Liver (tissue), 9 donors: ENCODE results near the gene ARID4B. TPM values are rescaled to one million over a fixed set of nuclear protein-coding genes. Genes with fewer than 3 reads are reported as not detected.

ENCODE experiments used
- DNase-seq: peaks from one replicate; pipeline ENCODE4 v3.0.0-alpha.2; 2017; ENCODE audit warnings: low spot score
- H3K27ac ChIP-seq, 2 donors: one replicate each; pipeline ENCODE4 v1.7.0; 2013; ENCODE audit warnings: inconsistent platforms in 2 of 2, low read length in 2 of 2, control low read depth in 1 of 2, low read depth in 1 of 2, mild to moderate bottlenecking in 1 of 2
- H3K27me3 ChIP-seq, 4 donors: one replicate each; pipeline versions ENCODE4 v1.6.1 to v1.7.0; 2013; ENCODE audit warnings: low read length in 3 of 4, inconsistent platforms in 1 of 4, mild to moderate bottlenecking in 1 of 4, moderate library complexity in 1 of 4; ENCODE audit not compliant: control insufficient read depth in 4 of 4, insufficient read depth in 4 of 4
- H3K36me3 ChIP-seq, 4 donors: one replicate each; pipeline versions ENCODE4 v1.6.1 to v1.7.0; 2013; ENCODE audit warnings: low read length in 3 of 4, mild to moderate bottlenecking in 3 of 4, low read depth in 1 of 4, moderate library complexity in 1 of 4; ENCODE audit not compliant: control insufficient read depth in 4 of 4, insufficient read depth in 3 of 4
- H3K4me1 ChIP-seq, 4 donors: one replicate each; pipeline versions ENCODE4 v1.6.1 to v1.7.0; 2013; ENCODE audit warnings: low read length in 3 of 4, mild to moderate bottlenecking in 3 of 4, moderate library complexity in 1 of 4; ENCODE audit not compliant: control insufficient read depth in 4 of 4, insufficient read depth in 4 of 4
- H3K4me3 ChIP-seq, 3 donors: one replicate each; pipeline versions ENCODE4 v1.6.1 to v1.7.0; 2013; ENCODE audit warnings: low read length in 3 of 3, control low read depth in 1 of 3, low read depth in 1 of 3, mild to moderate bottlenecking in 1 of 3
- H3K9ac ChIP-seq, 2 donors: one replicate each; pipeline ENCODE4 v1.7.0; 2013; ENCODE audit warnings: low read length in 2 of 2, mild to moderate bottlenecking in 2 of 2, moderate library complexity in 2 of 2, control low read depth in 1 of 2, low read depth in 1 of 2
- H3K9me3 ChIP-seq, 4 donors: one replicate each; pipeline versions ENCODE4 v1.6.1 to v1.7.0; 2013; ENCODE audit warnings: low read length in 3 of 4; ENCODE audit not compliant: control insufficient read depth in 4 of 4
- ATF3 ChIP-seq: IDR thresholded peaks from 2 replicates; pipeline ENCODE4 v1.6.1; 2016; ENCODE audit warnings: antibody characterized with exemption
- EGR1 ChIP-seq, 2 donors: IDR thresholded peaks; 2 replicates each; pipeline ENCODE4 v1.6.1; 2016 to 2018; ENCODE audit warnings: antibody characterized with exemption in 2 of 2, low read depth in 2 of 2
- FOXA1 ChIP-seq: IDR thresholded peaks from 2 replicates; pipeline ENCODE4 v1.6.1; 2016; ENCODE audit warnings: antibody characterized with exemption
- FOXA2 ChIP-seq: IDR thresholded peaks from 2 replicates; pipeline ENCODE4 v1.6.1; 2016; ENCODE audit warnings: antibody characterized with exemption
- HNF4A ChIP-seq, 2 donors: conservative IDR thresholded peaks; 2 replicates each; pipeline ENCODE4 v1.6.1; 2016; ENCODE audit warnings: antibody characterized with exemption in 2 of 2, mild to moderate bottlenecking in 2 of 2
- HNF4G ChIP-seq: IDR thresholded peaks from 2 replicates; pipeline ENCODE4 v1.6.1; 2016; ENCODE audit warnings: antibody characterized with exemption
- JUND ChIP-seq, 2 donors: IDR thresholded peaks; 2 replicates each; pipeline ENCODE4 v1.6.1; 2016; ENCODE audit warnings: antibody characterized with exemption in 2 of 2
- MAX ChIP-seq: IDR thresholded peaks from 2 replicates; pipeline ENCODE4 v1.6.1; 2016; ENCODE audit warnings: antibody characterized with exemption
- NR2F2 ChIP-seq: IDR thresholded peaks from 2 replicates; pipeline ENCODE4 v1.6.1; 2016; ENCODE audit warnings: antibody characterized with exemption
- RAD21 ChIP-seq, 2 donors: IDR thresholded peaks; 2 replicates each; pipeline ENCODE4 v1.6.1; 2016; ENCODE audit warnings: antibody characterized with exemption in 2 of 2, mild to moderate bottlenecking in 2 of 2
- REST ChIP-seq: IDR thresholded peaks from 2 replicates; pipeline ENCODE4 v1.6.1; 2016; ENCODE audit warnings: antibody characterized with exemption, mild to moderate bottlenecking
- RXRA ChIP-seq, 2 donors: IDR thresholded peaks; 2 replicates each; pipeline ENCODE4 v1.6.1; 2017 to 2018; ENCODE audit warnings: antibody characterized with exemption in 2 of 2, mild to moderate bottlenecking in 1 of 2
- SP1 ChIP-seq: IDR thresholded peaks from 2 replicates; pipeline ENCODE4 v1.6.1; 2018; ENCODE audit warnings: antibody characterized with exemption, mild to moderate bottlenecking
- TAF1 ChIP-seq: conservative IDR thresholded peaks from 2 replicates; pipeline ENCODE4 v1.6.1; 2016; ENCODE audit warnings: antibody characterized with exemption, mild to moderate bottlenecking
- YY1 ChIP-seq: IDR thresholded peaks from 2 replicates; pipeline ENCODE4 v1.6.1; 2016; ENCODE audit warnings: antibody characterized with exemption, mild to moderate bottlenecking
- WGBS: extraction: QIAGEN DNeasy Blood & Tissue Kit; methylation state at CpG from one replicate; pipeline ENCODE4 v1.1.7; 2013; 5-methylcytosine and 5-hydroxymethylcytosine counted together
- polyA plus RNA-seq, 2 donors: library from polyadenylated mRNA; stranded (reverse) in 1 of 2; unstranded in 1 of 2; fragments of 200-250 nt in 1 of 2; fragments of >200 nt in 1 of 2; fragmentation: Nextera tagmentation in 1 of 2; extraction: Ambion mirVana in 1 of 2; gene quantifications; one replicate each; pipeline versions ENCODE4 v1.2.1 to v1.2.3, GENCODE V29; 2013 to 2015
- total RNA-seq, 2 donors: library from RNA; depleted of rRNA; stranded (reverse); fragments of >200 nt; gene quantifications; one replicate each; pipeline ENCODE4 v1.2.3, GENCODE V29; 2014
- TF ChIP-seq, protein P1 (sequence below): fragments of 150-350 bp; IDR thresholded peaks from 2 replicates; pipeline ENCODE4 v1.5.1; 2017; ENCODE audit warnings: improper control_type of control experiment, low read depth, low read length; ENCODE audit not compliant: missing input control
- TF ChIP-seq, protein P2 (sequence below): IDR thresholded peaks from 2 replicates; pipeline ENCODE4 v1.6.1; 2016; ENCODE audit warnings: antibody characterized with exemption
- donor health status: healthy.
- donor health status: healthy.
- donor health status: healthy.
- donor health status: healthy.
- donor health status: healthy.

The ARID4B gene
- total and polyA plus RNA-seq, 4 donors, result 4.2 to 27.3 (median 21.3) TPM

DNA sequence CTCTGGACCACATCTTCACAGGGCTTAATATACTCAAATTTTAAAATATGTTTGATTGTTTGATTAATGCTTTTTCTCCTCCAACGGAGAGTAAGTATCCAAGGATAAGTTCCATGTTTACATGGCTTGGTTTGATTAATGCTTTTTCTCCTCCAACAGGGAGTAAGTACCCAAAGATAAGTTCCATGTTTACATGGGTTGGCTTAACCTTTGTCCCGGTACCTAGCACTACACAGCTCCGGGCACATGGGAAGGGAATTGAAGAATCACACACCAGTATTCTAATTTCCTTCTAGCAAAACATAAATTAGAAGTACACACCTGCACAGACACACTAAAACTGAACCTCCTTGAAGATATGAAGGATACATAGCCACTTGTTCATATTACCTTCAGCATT lies 77.5 kb downstream of the ARID4B start (continued):
- no peak for TF ChIP-seq REST

DNA sequence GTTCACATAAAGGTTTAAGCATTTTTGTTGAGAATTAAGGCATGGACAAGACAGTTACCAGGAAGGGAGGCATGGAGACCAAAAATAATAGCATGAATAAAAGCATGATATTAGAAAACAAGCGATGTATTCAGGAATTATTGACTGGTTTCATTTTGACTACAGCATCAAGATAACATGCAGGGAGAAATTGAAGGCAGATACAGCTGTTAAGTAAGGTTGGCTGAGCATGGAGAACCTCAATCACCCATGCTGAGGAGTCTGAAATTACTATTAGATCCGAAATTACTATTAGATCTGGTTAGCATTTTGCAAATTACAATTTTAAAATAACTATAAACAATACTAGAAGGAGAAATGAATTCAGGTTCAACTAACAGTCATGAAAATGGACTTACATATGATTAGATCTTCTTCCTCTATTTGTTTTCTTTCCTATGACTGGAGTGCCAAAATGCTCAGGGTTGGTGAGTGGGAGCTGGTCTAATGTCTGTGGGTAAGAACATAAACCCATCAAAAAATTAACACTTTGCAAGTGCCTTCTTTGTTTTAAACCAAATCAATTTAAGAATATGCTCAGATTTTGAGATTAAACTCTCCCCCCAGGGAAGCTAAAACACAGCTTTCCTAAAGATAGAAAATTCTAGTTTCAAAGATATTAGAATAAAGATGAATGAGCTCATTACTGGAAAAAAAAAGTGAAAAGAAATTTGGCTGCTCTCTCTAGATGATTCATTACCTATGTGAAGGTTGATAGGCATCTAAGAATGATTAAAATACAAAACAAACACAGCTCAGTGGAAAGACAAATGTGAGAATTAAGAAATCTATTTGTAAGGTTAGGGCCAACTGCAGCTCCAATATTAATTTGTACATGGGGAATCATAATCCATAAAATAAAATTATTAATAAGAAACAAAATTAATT lies 81.7 kb downstream of the ARID4B start:
- no peak for DNase-seq
- peak in 1 of 2 donors; percentile 18 for TF ChIP-seq JUND (IDR thresholded peaks at IDR 0.05)
- no peak for TF ChIP-seq NR2F2
- no peaks in the 10 kb centered on the region for H3K27me3 ChIP-seq
- H3K27ac ChIP-seq, result no peak overlapping the region
- peaks cover 0 to 13% (median 1%) of the 10 kb centered on the region in 4 donors for H3K4me1 ChIP-seq
- WGBS, result 92% methylated on average over 2 of the region's 2 CpGs
- H3K9ac ChIP-seq, result peak overlapping the region in 1 of 2 donors; percentile 14
- H3K36me3 ChIP-seq, result peaks cover 0 to 6% (median 5%) of the 10 kb centered on the region in 4 donors
- H3K4me3 ChIP-seq, result no peak overlapping the region
- H3K9me3 ChIP-seq, result no peaks in the 10 kb centered on the region

DNA sequence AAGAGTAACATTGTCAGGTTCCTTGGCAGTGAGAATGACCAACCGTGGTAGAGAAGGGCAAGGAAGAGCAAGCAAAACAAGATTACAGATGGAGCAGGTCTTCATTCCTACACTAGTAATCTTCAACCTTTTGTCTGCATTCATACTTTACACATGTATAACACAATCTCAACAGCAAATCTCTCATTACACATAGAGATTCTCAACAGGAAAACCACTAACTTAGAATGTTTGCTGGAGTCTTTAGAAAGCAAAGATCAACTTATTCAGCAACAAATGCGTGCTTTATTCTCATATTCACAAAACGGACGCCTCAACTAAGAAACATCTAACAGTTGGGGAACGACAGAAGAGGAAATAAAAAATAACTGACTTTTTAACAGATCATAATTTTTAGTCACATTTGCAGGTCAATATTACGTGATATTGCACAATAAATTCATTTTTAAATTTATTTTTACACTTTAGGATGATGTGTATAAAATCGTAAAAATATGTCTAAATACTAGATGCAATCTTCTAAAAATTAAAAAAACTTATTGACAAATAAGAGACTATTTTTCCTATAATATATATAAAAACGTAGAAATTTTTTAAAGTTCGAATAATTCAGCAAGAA lies 82.9 kb downstream of the ARID4B start:
- WGBS, result 92% methylated on average over 9 of the region's 9 CpGs
- H3K27me3 ChIP-seq, result no peaks in the 10 kb centered on the region
- H3K36me3 ChIP-seq, result peaks cover 0 to 6% (median 5%) of the 10 kb centered on the region in 4 donors
- no peak overlapping the region for H3K4me3 ChIP-seq
- H3K27ac ChIP-seq, result no peak overlapping the region
- H3K4me1 ChIP-seq, result peaks cover 0 to 4% (median under 1%) of the 10 kb centered on the region in 4 donors
- H3K9me3 ChIP-seq, result no peaks in the 10 kb centered on the region
- no peak for DNase-seq
- H3K9ac ChIP-seq, result no peak overlapping the region
- TF ChIP-seq, protein P1, sequence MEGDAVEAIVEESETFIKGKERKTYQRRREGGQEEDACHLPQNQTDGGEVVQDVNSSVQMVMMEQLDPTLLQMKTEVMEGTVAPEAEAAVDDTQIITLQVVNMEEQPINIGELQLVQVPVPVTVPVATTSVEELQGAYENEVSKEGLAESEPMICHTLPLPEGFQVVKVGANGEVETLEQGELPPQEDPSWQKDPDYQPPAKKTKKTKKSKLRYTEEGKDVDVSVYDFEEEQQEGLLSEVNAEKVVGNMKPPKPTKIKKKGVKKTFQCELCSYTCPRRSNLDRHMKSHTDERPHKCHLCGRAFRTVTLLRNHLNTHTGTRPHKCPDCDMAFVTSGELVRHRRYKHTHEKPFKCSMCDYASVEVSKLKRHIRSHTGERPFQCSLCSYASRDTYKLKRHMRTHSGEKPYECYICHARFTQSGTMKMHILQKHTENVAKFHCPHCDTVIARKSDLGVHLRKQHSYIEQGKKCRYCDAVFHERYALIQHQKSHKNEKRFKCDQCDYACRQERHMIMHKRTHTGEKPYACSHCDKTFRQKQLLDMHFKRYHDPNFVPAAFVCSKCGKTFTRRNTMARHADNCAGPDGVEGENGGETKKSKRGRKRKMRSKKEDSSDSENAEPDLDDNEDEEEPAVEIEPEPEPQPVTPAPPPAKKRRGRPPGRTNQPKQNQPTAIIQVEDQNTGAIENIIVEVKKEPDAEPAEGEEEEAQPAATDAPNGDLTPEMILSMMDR, result no peak
- no peak for TF ChIP-seq FOXA2
- no peak for TF ChIP-seq ATF3
- TF ChIP-seq, protein P2, sequence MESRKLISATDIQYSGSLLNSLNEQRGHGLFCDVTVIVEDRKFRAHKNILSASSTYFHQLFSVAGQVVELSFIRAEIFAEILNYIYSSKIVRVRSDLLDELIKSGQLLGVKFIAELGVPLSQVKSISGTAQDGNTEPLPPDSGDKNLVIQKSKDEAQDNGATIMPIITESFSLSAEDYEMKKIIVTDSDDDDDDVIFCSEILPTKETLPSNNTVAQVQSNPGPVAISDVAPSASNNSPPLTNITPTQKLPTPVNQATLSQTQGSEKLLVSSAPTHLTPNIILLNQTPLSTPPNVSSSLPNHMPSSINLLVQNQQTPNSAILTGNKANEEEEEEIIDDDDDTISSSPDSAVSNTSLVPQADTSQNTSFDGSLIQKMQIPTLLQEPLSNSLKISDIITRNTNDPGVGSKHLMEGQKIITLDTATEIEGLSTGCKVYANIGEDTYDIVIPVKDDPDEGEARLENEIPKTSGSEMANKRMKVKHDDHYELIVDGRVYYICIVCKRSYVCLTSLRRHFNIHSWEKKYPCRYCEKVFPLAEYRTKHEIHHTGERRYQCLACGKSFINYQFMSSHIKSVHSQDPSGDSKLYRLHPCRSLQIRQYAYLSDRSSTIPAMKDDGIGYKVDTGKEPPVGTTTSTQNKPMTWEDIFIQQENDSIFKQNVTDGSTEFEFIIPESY, result no peak
- TF ChIP-seq REST, result no peak
- no peak for TF ChIP-seq TAF1
- no peak for TF ChIP-seq EGR1 (IDR thresholded peaks at IDR 0.05; ENCODE audit: low read depth in 2 of 2)
- no peak for TF ChIP-seq JUND (IDR thresholded peaks at IDR 0.05)
- TF ChIP-seq YY1, result no peak
- TF ChIP-seq RAD21 (IDR thresholded peaks at IDR 0.05), result no peak
- no peak for TF ChIP-seq NR2F2
- TF ChIP-seq FOXA1, result no peak
- TF ChIP-seq MAX, result no peak
- no peak for TF ChIP-seq HNF4A (conservative IDR thresholded peaks at IDR 0.05)
- TF ChIP-seq RXRA (IDR thresholded peaks at IDR 0.05), result no peak
- no peak for TF ChIP-seq SP1
- no peak for TF ChIP-seq HNF4G
